Measurements from ENCODE around the gene PCDHB16.
"Not testable (repeated sequence)": the region's sequence is repeated elsewhere in the genome, so short reads cannot be mapped to it uniquely, and the experiment has no call there.

PCDHB16 gene

DNA sequence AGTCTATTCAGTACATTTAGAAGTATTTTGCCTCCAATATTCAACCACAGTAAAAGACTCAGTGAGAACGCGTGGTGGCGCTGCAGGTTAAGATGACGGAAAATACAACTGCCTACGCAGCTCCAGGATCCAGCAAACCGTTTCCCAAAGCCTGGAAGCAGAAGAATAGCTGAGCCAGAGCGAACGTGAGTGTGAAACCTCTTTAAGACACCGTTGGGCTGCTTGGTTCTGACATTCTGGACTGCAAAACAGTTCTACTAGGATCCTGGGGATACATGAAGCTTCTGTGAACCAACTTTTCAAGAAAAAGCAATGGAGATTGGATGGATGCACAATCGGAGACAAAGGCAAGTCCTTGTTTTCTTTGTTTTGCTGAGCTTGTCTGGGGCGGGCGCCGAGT, at the start of gene PCDHB16:
TSS of gene PCDHB16 (plus strand) at position 140 of the 400 bp plus-strand sequence. CDS start at position 313, 173 bp downstream.
- no peak for DNase-seq

GRCh38 chr5:141135030-141135717, 47.0 kb upstream of the PCDHB16 start, which contains the start of gene PCDHB5:
PCDHB5 (plus strand) TSS chr5:141135206; CDS start chr5:141135435, 229 bp downstream.
- DNase-seq: no peak

DNA sequence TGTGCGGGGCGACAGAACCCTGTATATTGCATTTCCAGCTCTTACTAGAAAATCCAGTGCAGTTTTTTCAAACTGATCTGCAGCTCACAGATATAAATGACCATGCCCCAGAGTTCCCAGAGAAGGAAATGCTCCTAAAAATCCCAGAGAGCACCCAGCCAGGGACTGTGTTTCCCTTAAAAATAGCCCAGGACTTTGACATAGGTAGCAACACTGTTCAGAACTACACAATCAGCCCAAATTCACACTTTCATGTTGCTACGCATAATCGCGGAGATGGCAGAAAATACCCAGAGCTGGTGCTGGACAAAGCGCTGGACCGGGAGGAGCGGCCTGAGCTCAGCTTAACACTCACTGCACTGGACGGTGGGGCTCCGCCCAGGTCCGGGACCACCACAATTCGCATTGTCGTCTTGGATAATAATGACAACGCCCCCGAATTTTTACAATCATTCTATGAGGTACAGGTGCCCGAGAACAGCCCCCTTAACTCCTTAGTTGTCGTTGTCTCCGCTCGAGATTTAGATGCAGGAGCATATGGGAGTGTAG, 46.4 kb upstream of the PCDHB16 start:
- DNase-seq: no peak

- not testable (repeated sequence) for DNase-seq
Observed at GRCh38 chr5:141137346-141137745, 44.8 kb upstream of the PCDHB16 start.

GRCh38 chr5:141149812-141150211, 32.4 kb upstream of the PCDHB16 start, which contains the start of gene PCDHB6:
PCDHB6 (plus strand) TSS chr5:141150057; CDS start chr5:141150258, 201 bp downstream.
- no peak for DNase-seq

GRCh38 chr5:141150224-141150992, 31.8 kb upstream of the PCDHB16 start:
- DNase-seq: no peak

- DNase-seq: no peak
Observed at GRCh38 chr5:141150993-141151325, 31.2 kb upstream of the PCDHB16 start.

GRCh38 chr5:141151632-141152031, 30.6 kb upstream of the PCDHB16 start:
- not testable (repeated sequence) for DNase-seq

DNA sequence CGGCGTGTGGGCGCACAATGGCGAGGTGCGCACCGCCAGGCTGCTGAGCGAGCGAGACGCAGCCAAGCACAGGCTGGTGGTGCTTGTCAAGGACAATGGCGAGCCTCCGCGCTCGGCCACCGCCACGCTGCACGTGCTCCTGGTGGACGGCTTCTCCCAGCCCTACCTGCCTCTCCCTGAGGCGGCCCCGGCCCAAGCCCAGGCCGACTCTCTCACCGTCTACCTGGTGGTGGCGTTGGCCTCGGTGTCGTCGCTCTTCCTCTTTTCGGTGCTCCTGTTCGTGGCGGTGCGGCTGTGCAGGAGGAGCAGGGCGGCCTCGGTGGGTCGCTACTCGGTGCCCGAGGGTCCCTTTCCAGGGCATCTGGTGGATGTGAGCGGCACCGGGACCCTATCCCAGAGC, 30.1 kb upstream of the PCDHB16 start:
- DNase-seq: not testable (repeated sequence)

- DNase-seq: no peak
Observed at GRCh38 chr5:141155540-141156374, 26.4 kb upstream of the PCDHB16 start.

DNA sequence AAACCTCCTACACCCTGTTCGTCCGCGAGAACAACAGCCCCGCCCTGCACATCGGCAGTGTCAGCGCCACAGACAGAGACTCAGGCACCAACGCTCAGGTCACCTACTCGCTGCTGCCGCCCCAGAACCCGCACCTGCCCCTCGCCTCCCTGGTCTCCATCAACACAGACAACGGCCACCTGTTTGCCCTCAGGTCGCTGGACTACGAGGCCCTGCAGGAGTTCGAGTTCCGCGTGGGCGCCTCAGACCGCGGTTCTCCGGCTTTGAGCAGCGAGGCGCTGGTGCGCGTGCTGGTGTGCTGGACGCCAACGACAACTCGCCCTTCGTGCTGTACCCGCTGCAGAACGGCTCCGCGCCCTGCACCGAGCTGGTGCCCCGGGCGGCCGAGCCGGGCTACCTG, 24.8 kb upstream of the PCDHB16 start:
- not testable (repeated sequence) for DNase-seq

GRCh38 chr5:141157901-141158300, 24.3 kb upstream of the PCDHB16 start:
- DNase-seq: not testable (repeated sequence)

GRCh38 chr5:141172381-141173204, 9.6 kb upstream of the PCDHB16 start, which contains the start of gene PCDHB7:
PCDHB7 (plus strand) TSS chr5:141172644; CDS start chr5:141172836, 192 bp downstream.
- no peak for DNase-seq

DNA sequence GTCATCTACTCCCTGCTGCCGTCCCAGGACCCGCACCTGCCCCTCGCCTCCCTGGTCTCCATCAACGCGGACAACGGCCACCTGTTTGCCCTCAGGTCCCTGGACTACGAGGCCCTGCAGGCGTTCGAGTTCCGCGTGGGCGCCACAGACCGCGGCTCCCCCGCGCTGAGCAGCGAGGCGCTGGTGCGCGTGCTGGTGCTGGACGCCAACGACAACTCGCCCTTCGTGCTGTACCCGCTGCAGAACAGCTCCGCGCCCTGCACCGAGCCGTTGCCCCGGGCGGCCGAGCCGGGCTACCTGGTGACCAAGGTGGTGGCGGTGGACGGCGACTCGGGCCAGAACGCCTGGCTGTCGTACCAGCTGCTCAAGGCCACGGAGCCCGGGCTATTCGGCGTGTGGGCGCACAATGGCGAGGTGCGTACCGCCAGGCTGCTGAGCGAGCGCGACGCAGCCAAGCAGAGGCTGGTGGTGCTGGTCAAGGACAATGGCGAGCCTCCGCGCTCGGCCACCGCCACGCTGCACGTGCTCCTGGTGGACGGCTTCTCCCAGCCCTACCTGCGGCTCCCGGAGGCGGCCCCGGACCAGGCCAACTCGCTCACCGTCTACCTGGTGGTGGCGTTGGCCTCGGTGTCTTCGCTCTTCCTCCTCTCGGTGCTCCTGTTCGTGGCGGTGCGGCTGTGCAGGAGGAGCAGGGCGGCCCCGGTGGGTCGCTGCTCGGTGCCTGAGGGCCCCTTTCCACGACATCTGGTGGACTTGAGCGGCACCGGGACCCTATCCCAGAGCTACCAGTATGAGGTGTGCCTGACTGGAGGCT, 7.7 kb upstream of the PCDHB16 start:
- DNase-seq: not testable (repeated sequence)

- DNase-seq: no peak
Observed at GRCh38 chr5:141175933-141176332, 6.3 kb upstream of the PCDHB16 start.

DNA sequence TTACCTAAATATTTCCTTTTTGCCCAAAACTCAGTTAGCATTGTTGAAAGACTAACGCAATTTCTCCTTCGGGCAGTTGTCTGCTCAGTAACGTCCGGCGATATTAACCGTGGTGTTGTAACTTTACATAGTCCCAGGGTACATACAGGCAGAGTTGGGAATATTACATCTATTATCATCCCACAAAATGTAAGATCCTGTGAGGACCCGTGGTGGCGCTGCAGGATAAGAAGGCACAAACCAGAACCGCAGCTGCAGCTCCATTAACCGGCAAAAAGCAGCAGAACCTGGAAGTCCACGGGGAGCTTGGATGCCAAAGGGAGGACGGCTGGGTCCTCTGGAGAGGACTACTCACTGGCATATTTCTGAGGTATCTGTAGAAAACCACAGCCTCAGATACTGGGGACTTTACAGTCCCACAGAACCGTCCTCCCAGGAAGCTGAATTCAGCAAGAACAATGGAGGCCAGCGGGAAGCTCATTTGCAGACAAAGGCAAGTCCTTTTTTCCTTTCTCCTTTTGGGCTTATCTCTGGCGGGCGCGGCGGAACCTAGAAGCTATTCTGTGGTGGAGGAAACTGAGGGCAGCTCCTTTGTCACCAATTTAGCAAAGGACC, 4.5 kb upstream of the PCDHB16 start, which contains the start of gene PCDHB8:
TSS of gene PCDHB8 (plus strand) at position 214 of the 615 bp plus-strand sequence. CDS start at position 459, 245 bp downstream.
- not testable (repeated sequence) for DNase-seq

- not testable (repeated sequence) for DNase-seq
Observed at GRCh38 chr5:141179371-141179770, 2.8 kb upstream of the PCDHB16 start.

GRCh38 chr5:141179876-141180275, 2.3 kb upstream of the PCDHB16 start:
- not testable (repeated sequence) for DNase-seq

DNA sequence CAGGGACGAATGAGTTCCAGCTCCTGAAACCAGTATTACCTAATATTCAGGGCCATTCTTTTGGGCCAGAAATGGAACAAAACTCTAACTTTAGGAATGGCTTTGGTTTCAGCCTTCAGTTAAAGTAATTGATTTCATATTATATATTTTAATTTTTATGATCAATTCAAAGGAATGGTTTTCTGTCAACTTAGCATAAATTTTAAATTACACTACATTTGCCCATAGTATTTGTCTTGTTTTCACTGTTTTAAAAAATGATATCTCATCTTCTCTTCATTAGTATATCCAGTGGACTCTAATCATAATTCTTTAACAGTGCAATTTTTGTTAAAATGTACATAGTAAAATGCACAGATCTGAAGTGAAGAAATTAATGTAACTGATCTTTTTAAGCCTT, 1.9 kb upstream of the PCDHB16 start:
- no peak for DNase-seq

Data from activated gamma-delta T cell treated with Interleukin-2 at 50 U/mL for 16 hours (primary cell).